ENCODE results near the gene JPT1. TPM values are rescaled to one million over a fixed set of nuclear protein-coding genes. Genes with fewer than 3 reads are reported as not detected.

Gene JPT1
- polyA plus RNA-seq, 1 of the 3 experiments (the other 2 are of a cell fraction), result 490 TPM

DNA sequence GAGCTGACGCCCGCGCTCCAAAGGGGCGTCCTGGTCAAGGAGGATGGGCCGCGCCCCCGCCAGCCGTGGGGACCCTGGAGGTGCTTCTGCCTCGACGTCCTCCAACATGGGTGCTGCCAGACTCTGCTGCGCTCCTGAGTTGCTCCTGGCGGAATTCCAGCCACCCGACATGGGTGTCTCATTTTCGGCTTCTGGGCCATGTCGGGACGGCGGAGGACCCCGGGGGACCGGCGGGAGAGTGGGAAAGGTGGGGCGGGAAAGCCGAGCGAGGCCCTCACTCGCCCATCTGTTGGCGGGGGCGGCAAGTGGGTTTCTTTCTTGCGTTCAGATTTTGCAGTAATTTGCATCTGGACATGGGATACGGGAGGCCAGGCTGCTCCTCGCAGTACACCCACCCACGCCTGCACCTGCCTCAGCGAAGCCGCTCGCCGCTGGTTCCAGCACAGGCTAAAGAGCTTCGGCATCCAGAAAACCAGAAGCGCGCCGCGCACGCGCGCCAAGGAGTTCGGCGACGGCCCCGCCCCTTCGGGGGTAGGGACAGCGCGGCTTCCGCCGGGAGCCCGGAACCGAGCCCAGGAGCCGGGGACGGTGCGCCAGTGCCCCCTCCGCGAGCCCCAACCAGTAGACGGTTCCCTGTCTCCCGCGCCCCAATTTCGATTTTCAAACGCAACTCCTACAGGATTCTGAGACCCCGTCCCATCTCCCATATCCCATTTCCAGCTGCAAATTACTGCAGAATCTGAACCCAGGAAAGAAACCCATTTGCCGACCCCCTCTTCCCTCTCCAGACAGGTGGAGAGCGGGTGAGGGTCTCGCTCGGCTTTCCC is 44.7 kb downstream of the JPT1 start, which contains the start of gene ARMC7:
Gene ARMC7 (plus strand): TSS at position 563 of the 827 bp plus-strand sequence. CDS start 320 bp downstream, outside the sequence.
- Histone ChIP-seq H3F3A (replicated peaks; ENCODE audit: insufficient read depth) (peaks cover 16% of the 10 kb centered on the region), H3K4me1 (ENCODE audit: control insufficient read depth in 1 of 2, insufficient read depth in 2 of 2, low read depth in 1 of 2, low read length in 1 of 2) (peaks cover 0 to 25% of the 10 kb centered on the region in 2 experiments; a peak in 1 of 4 replicates), H3K4me2 (peak within 1 kb of the TSS; percentile 94), H3K36me3 (replicated peaks in 1 of 2; ENCODE audit: control insufficient read depth in 1 of 2, insufficient read depth in 2 of 2, low read length in 1 of 2) (peaks cover 0 to 2% of the 10 kb centered on the region in 2 experiments), H4K20me1 (ENCODE audit: insufficient read depth) (no peaks in the 10 kb centered on the region), H2AFZ (ENCODE audit: low read depth) (peak within 1 kb of the TSS; percentile 98), H3K9me3 (no peaks in the 10 kb centered on the region), H3K9ac (peak within 1 kb of the TSS; percentile 66; the same call in 1 of the 2 replicates), H3K4me3 (ENCODE audit: low read depth in 2 of 2, low read length in 1 of 2) (peak within 1 kb of the TSS; percentile 67 to 75), H3K27me3 (ENCODE audit: insufficient read depth) (no peaks in the 10 kb centered on the region), H3K27ac (ENCODE audit: low read depth in 2 of 2, low read length in 1 of 2) (peak within 1 kb of the TSS in 1 of 2 experiments; percentile 60; a peak in 2 of 4 replicates), H3K79me2 (ENCODE audit: insufficient read depth) (peaks cover 10% of the 10 kb centered on the region; the same call in 1 of the 2 replicates), H3K9me2 (no peaks in the 10 kb centered on the region)
- POLR2A ChIA-PET, result interaction anchor here (0.6 to 2.9 kb wide), 10 partner anchors 13 to 600 kb away, joined by 3 to 12 read pairs (median 4); partner anchors contain the start of genes CDR2L, JPT1, NT5C and NUP85
- CTCF ChIA-PET, result interaction anchor here (0.8 to 11.4 kb wide), 7 partner anchors 8 to 162 kb away, joined by 3 to 422 read pairs (median 4); partner anchors contain the start of genes MIF4GD, NT5C and NUP85
- 3% methylated on average over 46 of the region's 68 CpGs for WGBS (ENCODE audit: low lambda C conversion rate)
- peak; percentile 100 for DNase-seq
- TF ChIP-seq TEAD4 (IDR thresholded peaks at IDR 0.05; ENCODE audit: borderline replicate concordance, insufficient read depth) (no peak), NFIC (IDR thresholded peaks at IDR 0.05; ENCODE audit: borderline replicate concordance) (no peak), USF1 (IDR thresholded peaks at IDR 0.05; ENCODE audit: borderline replicate concordance, low read depth) (no peak), RXRA (IDR thresholded peaks at IDR 0.05; ENCODE audit: borderline replicate concordance, low read depth) (no peak), RFX5 (IDR thresholded peaks at IDR 0.05; ENCODE audit: low read length) (0 out of 2 replicates have a peak, but pooled peaks have one; percentile 9), FOXM1 (IDR thresholded peaks at IDR 0.05; ENCODE audit: low read depth) (no peak), CHD2 (IDR thresholded peaks at IDR 0.05; ENCODE audit: low read length, partially characterized antibody) (peak; percentile 45), MXI1 (IDR thresholded peaks at IDR 0.05; ENCODE audit: low read depth, low read length) (peak; percentile 88), RAD21 (IDR thresholded peaks at IDR 0.05; ENCODE audit: low read length) (no peak), JUND (IDR thresholded peaks at IDR 0.05) (no peak), POLR2AphosphoS5 (IDR thresholded peaks at IDR 0.05; ENCODE audit: low read depth, low read length) (peak; percentile 93), FOXJ3 (CRISPR knock-in tag; IDR thresholded peaks at IDR 0.05) (no peak), GABPA (IDR thresholded peaks at IDR 0.05; ENCODE audit: low read depth) (peak; percentile 79), GATA2 (CRISPR knock-in tag; IDR thresholded peaks at IDR 0.05) (no peak), EZH2phosphoT487 (IDR thresholded peaks at IDR 0.05; ENCODE audit: borderline replicate concordance, low read depth) (no peak), SMC3 (IDR thresholded peaks at IDR 0.05; ENCODE audit: low read depth, low read length) (no peak), TAF1 (IDR thresholded peaks at IDR 0.05; ENCODE audit: borderline replicate concordance, low read depth, low read length) (peak; percentile 67), EP300 (IDR thresholded peaks at IDR 0.05; ENCODE audit: borderline replicate concordance in 1 of 2, low read depth in 1 of 2, low read length in 1 of 2) (no peak), TCF12 (IDR thresholded peaks at IDR 0.05) (no peak), IRF3 (IDR thresholded peaks at IDR 0.05; ENCODE audit: low read depth, low read length) (no peak), FOSL2 (IDR thresholded peaks at IDR 0.05; ENCODE audit: borderline replicate concordance, low read depth) (no peak), CTCF (IDR thresholded peaks at IDR 0.05) (no peak), NRF1 (IDR thresholded peaks at IDR 0.05; ENCODE audit: low read depth, low read length) (peak; percentile 96), RCOR1 (IDR thresholded peaks at IDR 0.05; ENCODE audit: low read length) (peak; percentile 66), SIN3A (IDR thresholded peaks at IDR 0.05; ENCODE audit: borderline replicate concordance, low read depth, low read length) (peak; percentile 49), YY1 (IDR thresholded peaks at IDR 0.05; ENCODE audit: low read depth) (peak; percentile 16; the same call in 1 of the 2 replicates), ELF1 (IDR thresholded peaks at IDR 0.05) (peak; percentile 62)
- TF ChIP-seq, protein P1, sequence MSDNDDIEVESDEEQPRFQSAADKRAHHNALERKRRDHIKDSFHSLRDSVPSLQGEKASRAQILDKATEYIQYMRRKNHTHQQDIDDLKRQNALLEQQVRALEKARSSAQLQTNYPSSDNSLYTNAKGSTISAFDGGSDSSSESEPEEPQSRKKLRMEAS (IDR thresholded peaks at IDR 0.05; ENCODE audit: low read depth), result peak; percentile 91
- TF ChIP-seq, protein P2, sequence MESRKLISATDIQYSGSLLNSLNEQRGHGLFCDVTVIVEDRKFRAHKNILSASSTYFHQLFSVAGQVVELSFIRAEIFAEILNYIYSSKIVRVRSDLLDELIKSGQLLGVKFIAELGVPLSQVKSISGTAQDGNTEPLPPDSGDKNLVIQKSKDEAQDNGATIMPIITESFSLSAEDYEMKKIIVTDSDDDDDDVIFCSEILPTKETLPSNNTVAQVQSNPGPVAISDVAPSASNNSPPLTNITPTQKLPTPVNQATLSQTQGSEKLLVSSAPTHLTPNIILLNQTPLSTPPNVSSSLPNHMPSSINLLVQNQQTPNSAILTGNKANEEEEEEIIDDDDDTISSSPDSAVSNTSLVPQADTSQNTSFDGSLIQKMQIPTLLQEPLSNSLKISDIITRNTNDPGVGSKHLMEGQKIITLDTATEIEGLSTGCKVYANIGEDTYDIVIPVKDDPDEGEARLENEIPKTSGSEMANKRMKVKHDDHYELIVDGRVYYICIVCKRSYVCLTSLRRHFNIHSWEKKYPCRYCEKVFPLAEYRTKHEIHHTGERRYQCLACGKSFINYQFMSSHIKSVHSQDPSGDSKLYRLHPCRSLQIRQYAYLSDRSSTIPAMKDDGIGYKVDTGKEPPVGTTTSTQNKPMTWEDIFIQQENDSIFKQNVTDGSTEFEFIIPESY (IDR thresholded peaks at IDR 0.05; ENCODE audit: borderline replicate concordance, low read depth), result no peak
